ENCODE results near the gene CACNA2D4.

CACNA2D4 gene

DNA sequence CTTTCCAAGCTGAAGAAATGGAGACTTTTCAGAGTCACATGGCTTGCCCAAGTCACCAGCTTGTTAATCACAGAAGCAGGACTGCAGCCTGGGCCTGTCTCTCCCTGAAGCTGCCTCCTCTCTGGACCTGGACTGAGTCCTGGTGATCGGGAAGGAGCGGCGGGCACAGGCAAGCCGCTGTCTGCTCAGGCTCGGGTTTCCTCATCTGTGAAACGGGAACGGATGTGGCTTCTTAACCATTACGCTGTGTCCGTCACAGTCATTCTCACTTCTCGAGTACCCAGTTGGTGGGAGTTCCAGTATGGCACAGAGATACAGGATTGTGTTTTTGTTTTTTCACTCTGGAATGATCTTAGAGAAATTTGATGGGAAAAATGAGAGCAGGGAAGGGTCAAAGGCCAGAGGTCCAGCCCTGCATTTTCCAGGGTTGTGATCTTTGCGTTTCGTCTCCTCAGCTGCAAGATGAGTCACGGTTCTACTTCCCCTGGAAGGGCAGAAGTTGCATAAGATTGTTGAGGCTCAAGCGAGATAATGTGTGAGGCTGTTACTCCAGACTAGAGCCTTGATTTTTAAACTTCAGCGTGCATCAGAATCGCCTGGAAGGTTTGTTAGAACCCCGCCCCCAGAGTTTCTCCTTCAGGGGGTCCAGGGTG, 105.7 kb downstream of the CACNA2D4 start:
- peak overlapping the region; percentile 15 to 75 for H3K27ac ChIP-seq
- no peak for DNase-seq (ENCODE audit: low spot score)
- TF ChIP-seq, protein P1, sequence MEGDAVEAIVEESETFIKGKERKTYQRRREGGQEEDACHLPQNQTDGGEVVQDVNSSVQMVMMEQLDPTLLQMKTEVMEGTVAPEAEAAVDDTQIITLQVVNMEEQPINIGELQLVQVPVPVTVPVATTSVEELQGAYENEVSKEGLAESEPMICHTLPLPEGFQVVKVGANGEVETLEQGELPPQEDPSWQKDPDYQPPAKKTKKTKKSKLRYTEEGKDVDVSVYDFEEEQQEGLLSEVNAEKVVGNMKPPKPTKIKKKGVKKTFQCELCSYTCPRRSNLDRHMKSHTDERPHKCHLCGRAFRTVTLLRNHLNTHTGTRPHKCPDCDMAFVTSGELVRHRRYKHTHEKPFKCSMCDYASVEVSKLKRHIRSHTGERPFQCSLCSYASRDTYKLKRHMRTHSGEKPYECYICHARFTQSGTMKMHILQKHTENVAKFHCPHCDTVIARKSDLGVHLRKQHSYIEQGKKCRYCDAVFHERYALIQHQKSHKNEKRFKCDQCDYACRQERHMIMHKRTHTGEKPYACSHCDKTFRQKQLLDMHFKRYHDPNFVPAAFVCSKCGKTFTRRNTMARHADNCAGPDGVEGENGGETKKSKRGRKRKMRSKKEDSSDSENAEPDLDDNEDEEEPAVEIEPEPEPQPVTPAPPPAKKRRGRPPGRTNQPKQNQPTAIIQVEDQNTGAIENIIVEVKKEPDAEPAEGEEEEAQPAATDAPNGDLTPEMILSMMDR (IDR thresholded peaks at IDR 0.05) = no peak
- no peak overlapping the region for H3K4me3 ChIP-seq

DNA sequence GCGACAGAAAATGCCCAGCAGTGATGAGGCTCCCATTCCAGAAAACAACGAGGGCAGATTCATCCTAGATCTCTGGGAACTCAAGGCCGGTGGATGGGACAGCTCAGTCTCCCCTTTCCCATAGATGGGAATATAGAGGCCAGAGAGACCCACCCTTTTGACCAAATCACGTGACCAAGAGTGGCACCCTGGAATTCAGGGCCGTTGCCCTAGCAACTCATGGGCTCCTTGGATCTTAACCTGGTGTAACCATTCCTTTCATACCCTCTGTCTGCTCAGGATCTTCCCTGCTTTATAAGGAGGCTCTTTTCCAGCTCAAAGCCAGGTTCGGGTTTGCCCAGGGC, 106.5 kb downstream of the CACNA2D4 start:
- TF ChIP-seq, protein P1 (IDR thresholded peaks at IDR 0.05) = no peak
- Histone ChIP-seq H3K27ac (peak overlapping the region; percentile 15 to 75), H3K4me3 (no peak overlapping the region)

DNA sequence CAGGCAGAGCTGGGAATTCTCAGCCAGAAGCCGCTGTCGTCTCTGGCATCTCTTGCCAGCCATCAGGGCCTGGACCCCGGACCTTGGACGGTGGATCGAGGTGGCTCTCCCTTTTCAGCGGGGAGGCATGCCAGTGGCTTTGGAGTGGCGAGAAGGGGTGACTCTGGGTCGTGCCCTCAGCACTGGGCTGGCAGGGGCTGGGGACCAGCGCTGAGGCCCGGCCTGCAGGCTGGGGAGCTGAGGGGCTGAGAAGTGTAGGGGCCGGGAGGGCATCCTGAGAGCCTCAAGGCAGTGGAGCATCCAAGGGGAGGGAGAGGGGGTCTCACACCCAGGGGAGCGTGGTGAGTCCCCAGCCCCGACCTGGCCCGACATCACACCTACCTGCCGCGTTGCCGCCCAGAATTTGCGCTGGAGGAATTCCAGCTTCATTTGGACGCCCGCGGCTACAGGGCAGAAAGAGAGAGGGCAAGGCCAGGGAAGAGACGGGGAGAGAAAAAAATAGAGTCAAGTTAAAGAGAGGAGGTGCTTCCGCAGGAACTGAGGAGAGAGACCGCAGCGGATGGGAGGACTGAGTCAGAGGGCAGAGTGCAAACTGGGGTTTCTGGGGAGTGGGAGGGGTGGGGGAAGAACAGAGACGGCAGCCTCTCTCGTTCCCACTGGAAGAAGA, 107.0 kb downstream of the CACNA2D4 start:
- Histone ChIP-seq H3K4me3 (peak overlapping the region; percentile 6), H3K27ac (peak overlapping the region; percentile 15 to 75)
- DNase-seq (ENCODE audit: low spot score) = no peak
- TF ChIP-seq, protein P1 (IDR thresholded peaks at IDR 0.05) = no peak

More for the DNA sequence above, 106.5 kb downstream of the CACNA2D4 start:
- DNase-seq (ENCODE audit: low spot score) = no peak

DNA sequence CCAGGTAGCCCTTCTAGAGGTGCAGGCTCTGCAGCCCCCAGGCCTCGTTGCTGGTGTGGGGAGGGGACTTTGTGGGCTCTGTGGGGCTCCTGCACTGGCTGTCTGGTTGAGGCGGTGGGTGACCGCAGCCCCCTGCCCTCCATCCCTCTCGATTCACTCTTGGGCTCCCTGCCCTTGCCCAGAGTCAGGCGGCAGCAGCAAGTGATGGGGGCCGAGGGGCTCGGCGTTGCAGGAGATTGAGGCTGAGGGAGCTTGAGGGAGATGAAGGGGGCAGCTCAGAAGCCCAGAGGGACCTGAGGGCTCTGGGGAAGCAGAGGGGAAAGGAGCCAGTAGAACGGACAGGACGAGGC, 107.5 kb downstream of the CACNA2D4 start:
- no peak overlapping the region for H3K4me3 ChIP-seq
- TF ChIP-seq, protein P1 (IDR thresholded peaks at IDR 0.05) = no peak
- DNase-seq (ENCODE audit: low spot score) = no peak
- H3K27ac ChIP-seq = peak overlapping the region in 1 of 2 donors; percentile 75

DNA sequence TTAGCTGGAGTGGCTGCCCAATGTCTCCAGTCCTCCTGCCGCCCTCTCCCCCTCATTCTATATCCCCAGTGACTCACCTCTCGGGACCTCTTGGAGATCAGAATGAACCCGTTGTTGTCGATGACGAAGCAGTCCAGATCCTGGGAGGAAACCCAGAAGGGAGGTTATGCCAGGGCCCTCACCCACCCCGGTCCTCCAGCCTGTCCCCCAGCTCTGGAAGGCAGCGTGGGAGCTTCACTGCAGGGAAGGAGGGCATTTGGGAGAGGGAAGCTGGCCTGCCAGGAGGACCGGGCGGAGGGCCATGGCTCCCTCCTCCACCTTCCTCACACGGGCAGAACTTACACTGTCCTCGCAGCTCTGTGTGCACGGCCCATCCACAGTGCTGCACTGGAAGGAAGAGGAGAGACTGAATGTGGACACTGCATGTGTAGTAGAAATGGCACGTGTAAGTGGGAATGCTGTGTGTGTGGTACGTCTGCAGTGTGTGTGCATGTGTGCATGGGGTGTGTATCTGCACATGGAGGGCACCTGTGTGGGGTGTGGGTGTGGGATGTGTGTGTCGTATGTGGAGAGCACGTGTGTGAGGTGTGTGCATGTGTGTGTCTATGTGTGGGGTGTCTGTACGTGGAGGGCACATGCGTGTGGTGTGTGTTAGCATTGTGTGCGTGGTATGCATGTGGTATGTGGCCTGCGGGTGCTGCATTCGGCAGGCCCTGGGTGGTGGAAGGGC, 108.1 kb downstream of the CACNA2D4 start:
- DNase-seq (ENCODE audit: low spot score) = no peak
- TF ChIP-seq, protein P1 (IDR thresholded peaks at IDR 0.05) = no peak
- Histone ChIP-seq H3K4me3 (no peak overlapping the region), H3K27ac (peak overlapping the region in 1 of 2 donors; percentile 28)

DNA sequence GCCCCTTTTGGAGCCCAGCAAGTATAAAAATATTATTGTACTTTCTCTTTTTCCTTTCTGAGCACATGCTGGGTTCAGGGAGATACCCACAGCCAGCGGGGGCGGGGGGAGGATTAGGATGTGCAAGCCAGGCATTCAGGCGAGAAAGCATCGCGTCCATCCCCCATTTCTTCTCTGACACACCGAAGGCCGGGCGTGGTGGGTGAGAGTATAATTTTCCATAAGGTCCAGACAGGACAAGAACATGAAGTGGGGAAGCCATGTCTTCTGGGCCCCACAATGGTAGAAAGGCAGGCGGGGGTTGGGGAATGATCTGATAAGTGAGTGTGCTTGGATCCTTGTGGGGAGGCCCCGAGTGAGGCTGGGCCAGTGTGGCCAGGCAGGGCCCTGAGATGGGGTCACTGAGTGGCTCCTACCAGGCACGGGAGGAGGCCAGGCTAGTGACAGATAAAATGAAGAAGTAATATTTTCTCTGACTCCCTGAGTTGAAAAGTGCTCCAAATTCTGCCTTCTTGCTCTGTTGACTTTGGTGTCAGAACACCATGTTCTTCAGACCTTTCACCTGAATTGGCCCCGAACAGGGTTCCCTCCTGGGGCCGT, 108.8 kb downstream of the CACNA2D4 start:
- peak overlapping the region in 1 of 2 donors; percentile 28 for H3K27ac ChIP-seq
- TF ChIP-seq, protein P1 (IDR thresholded peaks at IDR 0.05) = no peak

More for the DNA sequence above, 108.8 kb downstream of the CACNA2D4 start:
- DNase-seq (ENCODE audit: low spot score) = no peak
- H3K4me3 ChIP-seq = no peak overlapping the region

All from coronary artery (tissue), 2 donors.